ENCODE data around the gene THSD7A.

The THSD7A gene

GRCh38 chr7:11707606-11708193 lies 124.3 kb downstream of the THSD7A start:
- DNase-seq (ENCODE audit: low read depth in 2 of 2), result no peak

DNA sequence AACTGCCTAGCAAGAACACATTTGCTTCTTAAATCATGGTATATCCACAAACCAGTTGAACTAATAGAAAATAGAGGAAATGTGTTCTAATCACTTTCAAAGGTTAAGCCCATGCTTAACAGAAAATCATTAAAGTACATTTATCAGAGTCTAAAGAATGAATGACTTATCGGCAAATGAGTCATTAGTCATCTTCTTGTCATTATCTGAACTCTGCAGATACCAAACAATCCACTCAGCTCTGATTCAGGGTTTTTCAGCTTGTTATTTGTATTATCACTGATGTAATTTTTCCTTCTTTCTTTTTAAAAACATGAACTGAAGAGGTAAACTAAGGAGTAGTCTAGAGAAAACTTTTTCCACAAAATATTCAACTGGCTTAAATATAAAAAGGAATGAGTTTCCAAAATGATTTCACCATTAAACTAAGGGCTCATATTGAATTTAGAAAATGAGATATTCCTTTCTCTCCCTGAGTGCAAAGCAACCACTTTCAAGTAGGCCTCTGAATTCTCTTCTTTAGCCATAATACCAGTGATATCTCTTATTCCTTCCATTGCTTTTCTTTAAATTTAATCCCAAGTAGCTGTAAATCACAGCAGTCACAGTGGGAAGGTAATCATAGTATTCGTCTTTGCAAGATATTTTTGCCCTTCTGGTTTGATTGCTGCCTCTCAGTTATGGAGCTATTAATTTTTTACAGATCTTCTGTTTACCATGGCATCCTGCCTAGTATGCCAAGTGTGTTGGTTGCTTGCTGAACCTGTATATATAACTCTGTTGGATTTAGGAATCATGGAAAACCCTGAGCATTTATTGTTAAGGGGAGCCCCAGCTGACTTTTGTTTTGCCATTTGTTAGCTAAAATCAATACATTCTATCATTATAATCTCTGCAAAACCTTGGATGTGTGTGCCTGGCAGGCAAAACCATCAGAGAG lies 125.1 kb downstream of the THSD7A start:
- DNase-seq (ENCODE audit: low read depth in 2 of 2), result no peak

- no peak for DNase-seq (ENCODE audit: low read depth in 2 of 2)
These were observed 128.2 kb downstream of the THSD7A start for GRCh38 chr7:11703829-11704228.

DNA sequence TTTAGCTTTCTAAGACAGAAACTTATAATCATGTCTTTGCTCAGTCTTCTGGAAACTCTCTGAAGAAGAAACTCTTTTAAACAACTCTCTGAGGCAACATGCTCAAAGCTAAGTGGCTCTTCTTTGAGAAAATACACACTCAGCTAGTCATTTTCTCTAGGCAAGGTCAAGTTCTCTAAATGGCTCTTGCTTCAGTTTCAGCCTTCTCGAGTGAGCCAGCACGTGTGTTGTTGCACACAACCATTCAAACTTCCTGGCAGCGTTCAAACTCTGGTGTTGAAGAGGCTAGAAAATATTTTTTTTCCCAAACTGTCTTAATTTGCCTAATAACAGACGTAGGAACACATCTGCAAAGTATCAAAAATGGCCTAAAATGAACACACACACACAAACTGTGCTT lies 129.1 kb downstream of the THSD7A start:
- DNase-seq (ENCODE audit: low read depth in 2 of 2), result no peak

GRCh38 chr7:11701829-11702560 lies 130.0 kb downstream of the THSD7A start:
- no peak for DNase-seq (ENCODE audit: low read depth in 2 of 2)

DNA sequence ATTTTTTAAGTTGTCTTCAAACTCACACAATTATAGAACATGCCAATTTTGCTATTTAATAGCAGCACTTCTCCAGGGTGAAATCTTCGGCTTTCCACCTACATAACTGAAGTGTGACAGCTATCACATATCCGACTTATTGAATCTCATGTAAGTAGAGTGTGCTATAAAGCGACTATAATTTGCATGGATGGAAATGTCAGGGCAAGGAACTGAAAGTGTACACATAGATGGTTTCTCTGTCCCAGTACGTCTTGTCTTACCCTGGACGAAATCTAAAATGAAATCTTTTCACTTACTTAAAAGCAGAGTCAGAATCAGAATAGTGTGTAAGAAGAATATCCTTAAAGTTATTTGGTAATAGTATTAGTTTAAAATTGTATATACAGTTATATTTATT lies 132.3 kb downstream of the THSD7A start:
- no peak for DNase-seq (ENCODE audit: low read depth in 2 of 2)

DNA sequence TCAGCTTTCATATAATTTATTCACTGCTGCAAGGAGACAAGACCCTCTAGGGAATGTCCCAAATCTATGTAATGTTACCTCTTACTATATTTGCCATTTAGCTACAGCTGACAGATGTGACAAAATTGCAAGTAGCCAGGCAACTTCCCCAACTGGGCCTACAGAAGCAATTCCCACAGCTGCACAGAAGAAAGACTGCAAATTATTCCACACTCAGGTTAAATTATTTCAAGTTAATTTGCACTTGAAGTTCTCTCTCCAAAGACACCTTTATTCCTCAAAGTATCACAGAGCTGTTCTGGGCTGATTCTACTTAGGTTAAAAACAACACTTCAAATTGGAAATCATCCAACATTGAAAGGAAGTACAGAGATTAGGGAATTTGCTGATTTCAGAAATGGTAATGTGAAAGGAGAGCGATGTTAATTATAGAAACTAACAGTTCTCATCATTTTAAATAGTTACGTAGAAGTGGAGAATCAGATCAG lies 133.6 kb downstream of the THSD7A start:
- DNase-seq (ENCODE audit: low read depth in 2 of 2), result no peak

DNA sequence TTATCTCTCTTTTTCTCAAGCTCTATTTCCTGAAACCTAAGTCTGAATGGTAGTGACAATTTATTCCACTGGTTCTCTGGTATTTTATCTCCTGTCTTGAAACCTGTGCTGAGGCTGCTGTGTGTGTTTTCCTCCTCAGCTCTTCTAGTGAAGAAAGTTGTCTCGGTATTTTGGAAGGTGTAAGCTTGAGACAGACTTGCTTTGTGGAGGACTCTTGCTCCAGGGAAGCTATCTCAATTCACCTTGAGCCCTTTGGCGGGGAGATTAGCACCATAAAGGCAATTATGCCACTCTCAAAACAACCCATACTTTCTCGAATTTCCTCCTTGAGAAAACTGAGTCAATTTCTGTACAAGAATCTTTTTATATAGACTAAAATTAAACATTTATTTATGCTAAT lies 141.6 kb downstream of the THSD7A start:
- DNase-seq (ENCODE audit: low read depth in 2 of 2), result no peak

DNA sequence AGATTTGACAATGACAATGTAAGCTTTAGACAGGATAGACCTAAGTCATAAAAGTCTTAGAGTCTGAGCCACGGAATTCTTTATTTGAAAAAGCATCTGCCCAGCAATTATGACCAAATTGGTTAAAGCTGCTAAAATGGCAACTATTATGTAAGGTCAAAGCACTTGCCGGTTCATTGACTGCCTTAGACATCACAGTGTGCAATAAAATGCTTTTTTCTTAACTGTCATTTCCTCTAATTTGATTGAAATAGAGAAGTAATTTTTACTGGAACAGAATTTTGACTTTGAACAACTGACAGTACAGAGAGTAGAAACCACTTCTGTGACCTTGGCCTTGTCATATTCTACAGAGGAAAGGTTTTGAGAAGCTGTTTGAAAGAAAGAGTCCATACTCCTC lies 142.9 kb downstream of the THSD7A start:
- DNase-seq (ENCODE audit: low read depth in 2 of 2), result no peak

DNA sequence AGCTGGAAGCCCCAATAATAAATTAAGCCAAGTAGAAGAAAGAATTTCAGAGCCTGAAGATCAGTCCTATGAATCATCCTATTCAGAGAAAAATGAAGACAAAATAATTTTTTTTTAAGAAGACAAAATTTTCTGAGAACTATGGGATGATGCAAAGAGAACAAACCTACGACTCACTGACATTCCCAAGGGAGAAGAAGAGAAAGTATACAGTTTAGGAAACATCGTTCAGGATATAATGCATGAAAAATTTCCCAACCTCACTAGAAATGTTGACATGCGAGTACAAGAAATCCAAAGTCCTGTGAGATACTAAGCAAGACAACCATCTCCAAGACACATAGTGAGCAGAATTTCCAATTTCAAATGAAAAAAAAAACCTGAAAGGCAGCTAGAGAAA lies 150.5 kb downstream of the THSD7A start:
- no peak for DNase-seq (ENCODE audit: low read depth in 2 of 2)

DNA sequence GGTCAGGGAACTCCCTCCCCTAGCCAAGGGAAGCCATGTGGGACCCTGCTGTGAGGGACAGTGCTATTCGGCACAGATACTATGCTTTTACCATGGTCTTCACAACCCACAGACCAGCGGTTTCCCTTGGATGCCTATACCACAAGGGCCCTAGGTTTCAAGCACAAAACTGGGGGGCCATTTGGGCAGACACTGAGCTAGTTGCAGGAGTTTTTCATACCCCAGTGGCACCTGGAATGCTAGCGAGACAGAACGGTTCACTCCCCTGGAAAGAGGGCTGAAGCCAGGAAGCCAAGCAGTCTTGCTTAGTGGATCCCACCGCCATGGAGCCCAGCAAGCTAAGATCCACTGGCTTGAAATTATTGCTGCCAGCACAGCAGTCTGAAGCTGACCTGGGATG lies 156.8 kb downstream of the THSD7A start:
- no peak for DNase-seq (ENCODE audit: low read depth in 2 of 2)

- no peak for DNase-seq (ENCODE audit: low read depth in 2 of 2)
These were observed 163.3 kb downstream of the THSD7A start for GRCh38 chr7:11668727-11669126.

- DNase-seq (ENCODE audit: low read depth in 2 of 2), result no peak
These were observed 164.2 kb downstream of the THSD7A start for GRCh38 chr7:11667810-11668185.

DNA sequence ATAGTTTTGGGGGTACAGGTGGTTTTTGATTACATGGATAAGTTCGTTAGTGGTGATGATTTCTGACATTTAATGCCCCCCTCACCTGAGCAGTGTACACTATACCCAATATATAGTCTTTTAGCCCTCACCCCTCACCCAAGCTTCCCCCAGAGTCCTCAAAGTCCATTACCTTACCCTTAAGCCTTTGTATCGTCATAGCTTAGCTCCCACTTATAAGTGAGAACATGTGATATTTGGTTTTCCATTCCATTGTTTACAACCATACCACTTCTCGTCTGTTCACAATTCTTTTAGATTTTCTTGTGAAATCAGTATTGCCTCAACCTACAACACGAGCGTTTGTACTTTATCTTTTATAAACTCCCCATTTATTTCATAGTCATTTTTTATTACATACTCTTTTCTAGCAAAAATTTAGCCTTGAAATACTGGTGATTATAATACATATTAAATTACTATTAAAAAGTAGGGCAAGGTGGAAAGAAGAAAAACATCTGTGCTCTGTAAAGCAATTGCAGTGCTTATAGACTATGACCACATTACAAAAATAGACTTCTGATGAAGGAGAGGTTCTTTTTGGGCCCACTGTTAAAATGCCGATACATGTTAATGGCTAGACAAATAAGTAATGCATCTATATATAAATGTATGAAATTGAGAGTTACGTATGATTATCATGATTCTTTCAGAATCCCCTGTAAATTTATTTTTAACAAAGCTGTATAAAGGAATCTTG lies 164.8 kb downstream of the THSD7A start:
- DNase-seq (ENCODE audit: low read depth in 2 of 2), result no peak

- DNase-seq (ENCODE audit: low read depth in 2 of 2), result no peak
These were observed 166.6 kb downstream of the THSD7A start for GRCh38 chr7:11665357-11665756.

DNA sequence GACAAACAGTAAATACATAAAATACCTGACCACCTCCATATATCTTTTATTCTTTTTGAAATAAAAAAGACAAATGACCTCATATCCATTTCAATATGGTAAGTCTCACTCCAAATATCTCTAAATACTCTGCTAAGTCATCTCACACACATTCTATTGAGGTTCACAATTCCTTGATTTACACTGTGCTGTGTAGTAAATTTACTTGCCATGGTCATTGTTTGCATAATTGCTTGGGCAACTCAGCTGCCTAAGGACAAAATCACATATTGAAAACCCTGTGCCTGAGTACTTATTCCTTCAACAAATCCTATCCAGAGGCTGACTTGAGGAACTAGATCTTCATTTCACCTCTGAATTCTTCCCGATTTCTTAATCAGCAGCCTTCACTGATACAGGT lies 176.4 kb downstream of the THSD7A start:
- no peak for DNase-seq (ENCODE audit: low read depth in 2 of 2)

- DNase-seq (ENCODE audit: low read depth in 2 of 2), result no peak
These were observed 176.8 kb downstream of the THSD7A start for GRCh38 chr7:11655163-11655562.

- no peak for DNase-seq (ENCODE audit: low read depth in 2 of 2)
These were observed 181.5 kb downstream of the THSD7A start for GRCh38 chr7:11650500-11650899.

- no peak for DNase-seq (ENCODE audit: low read depth in 2 of 2)
These were observed 182.0 kb downstream of the THSD7A start for GRCh38 chr7:11650030-11650429.

DNA sequence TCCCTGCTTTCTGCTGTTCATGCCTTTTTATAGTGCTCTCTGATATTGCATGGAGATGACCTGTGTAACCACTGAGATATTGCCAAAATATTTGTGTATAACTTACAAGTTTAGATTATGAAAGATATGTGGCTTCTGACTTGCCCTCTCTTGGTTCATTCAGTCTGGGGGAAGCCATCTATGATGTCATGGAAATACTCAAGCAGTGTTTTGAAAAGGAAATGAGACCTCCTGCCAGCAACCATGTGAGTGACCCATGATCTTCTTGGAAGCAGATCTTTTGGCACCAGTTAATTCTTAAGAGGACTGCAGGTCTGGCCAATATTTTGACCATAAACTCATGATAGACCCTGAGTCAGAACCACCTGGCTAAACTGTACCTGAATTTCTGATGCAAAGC lies 183.0 kb downstream of the THSD7A start:
- no peak for DNase-seq (ENCODE audit: low read depth in 2 of 2)

GRCh38 chr7:11648101-11648500 lies 183.9 kb downstream of the THSD7A start:
- no peak for DNase-seq (ENCODE audit: low read depth in 2 of 2)

DNA sequence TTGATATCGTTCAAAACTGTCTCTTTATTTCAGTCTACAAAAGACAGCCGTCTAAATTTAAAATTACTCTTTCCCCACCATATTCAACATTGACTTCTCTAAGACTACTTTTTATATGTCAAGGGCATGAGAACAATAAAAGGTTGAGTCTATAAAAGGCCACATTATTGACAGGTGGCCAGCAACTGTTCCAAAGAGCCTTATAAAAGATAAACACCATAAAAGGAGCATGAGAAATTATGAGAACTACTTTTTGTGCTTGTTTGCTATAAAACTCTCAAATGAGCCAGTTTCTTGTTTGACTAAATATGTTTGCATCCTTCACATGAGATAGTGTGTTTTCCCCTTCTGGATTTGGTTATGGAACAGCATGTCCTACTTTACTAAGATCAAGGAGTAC lies 189.2 kb downstream of the THSD7A start:
- DNase-seq (ENCODE audit: low read depth in 2 of 2), result no peak

Data from stimulated activated CD8-positive, alpha-beta memory T cell treated with anti-CD3 and anti-CD28 coated beads, Interleukin-2, amount 100 ng/mL, for 1 hour (primary cell).